HS-5 (cell line): ENCODE results near the gene SCGB2B2.
"Not testable (repeated sequence)": the region's sequence is repeated elsewhere in the genome, so short reads cannot be mapped to it uniquely, and the experiment has no call there.

Experiments
- DNase-seq: peaks from one replicate; pipeline ENCODE4 v3.0.0-alpha.2; 2012; ENCODE audit warnings: low read depth

Gene SCGB2B2

DNA sequence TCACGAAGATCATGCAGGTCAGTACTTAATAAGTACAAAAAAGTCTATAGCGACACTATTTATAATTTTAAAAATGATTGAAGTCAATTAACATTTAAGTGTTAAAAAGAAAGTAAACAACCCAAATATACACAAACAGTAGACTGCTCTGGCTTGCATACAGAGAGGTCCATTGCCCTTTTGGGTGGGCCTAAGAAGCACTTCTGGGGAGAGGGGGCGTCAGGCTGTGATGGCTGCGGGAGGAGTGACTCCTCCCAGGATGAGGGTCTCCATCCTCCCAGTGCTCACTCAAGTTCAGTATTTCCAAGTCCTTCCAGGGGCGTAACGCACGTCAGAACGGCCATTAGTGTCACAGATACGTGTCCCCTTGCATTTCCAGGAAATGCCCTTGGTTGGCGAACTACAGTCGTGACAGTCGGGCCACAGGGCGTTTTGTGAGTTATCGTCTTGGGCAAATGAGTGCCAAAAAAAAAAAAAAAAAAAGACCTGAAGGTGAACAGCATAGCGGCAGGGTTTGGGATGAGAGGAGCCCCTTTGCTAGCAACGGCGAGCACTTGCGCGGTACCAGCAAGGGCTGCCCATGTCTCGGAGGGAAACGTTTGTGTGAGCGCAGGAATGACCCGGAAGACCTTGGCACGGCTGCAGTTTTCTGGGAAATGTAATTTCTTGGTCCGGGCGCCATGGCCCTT is at the start of gene SCGB2B2:
Gene SCGB2B2, minus strand, starts transcription at position 463 of the 689 bp plus-strand sequence. CDS start 82,596 bp downstream, outside the sequence.
- peak; percentile 84 for DNase-seq

- DNase-seq = no peak
Observed at GRCh38 chr19:34725400-34725799, 48.4 kb upstream of the SCGB2B2 start.

DNA sequence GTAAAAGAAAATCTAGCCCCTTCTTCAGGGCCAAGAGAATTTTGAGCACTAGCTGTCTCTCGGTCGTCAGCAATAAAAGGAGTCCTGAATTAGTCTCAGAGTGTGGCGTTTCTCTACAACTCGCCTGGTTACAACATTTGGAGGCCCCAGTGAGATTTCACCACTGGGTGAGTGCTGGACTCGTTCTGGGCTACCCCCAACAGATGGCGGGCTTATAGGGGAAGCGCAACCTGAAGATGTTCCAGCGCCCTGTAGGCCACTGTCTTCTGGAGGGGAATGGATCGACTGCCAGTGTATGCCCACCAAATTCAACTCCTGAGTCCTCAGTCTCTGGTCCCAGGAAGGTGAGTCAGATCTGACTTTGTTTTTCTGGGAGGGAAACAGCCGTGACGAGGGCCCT is 45.4 kb upstream of the SCGB2B2 start:
- no peak for DNase-seq

GRCh38 chr19:34715357-34715756 is 38.4 kb upstream of the SCGB2B2 start:
- no peak for DNase-seq

GRCh38 chr19:34713262-34713637 is 36.3 kb upstream of the SCGB2B2 start:
- no peak for DNase-seq

GRCh38 chr19:34712395-34713261 is 35.7 kb upstream of the SCGB2B2 start:
- DNase-seq = peak; percentile 26

GRCh38 chr19:34711890-34712289 is 34.9 kb upstream of the SCGB2B2 start:
- no peak for DNase-seq

DNA sequence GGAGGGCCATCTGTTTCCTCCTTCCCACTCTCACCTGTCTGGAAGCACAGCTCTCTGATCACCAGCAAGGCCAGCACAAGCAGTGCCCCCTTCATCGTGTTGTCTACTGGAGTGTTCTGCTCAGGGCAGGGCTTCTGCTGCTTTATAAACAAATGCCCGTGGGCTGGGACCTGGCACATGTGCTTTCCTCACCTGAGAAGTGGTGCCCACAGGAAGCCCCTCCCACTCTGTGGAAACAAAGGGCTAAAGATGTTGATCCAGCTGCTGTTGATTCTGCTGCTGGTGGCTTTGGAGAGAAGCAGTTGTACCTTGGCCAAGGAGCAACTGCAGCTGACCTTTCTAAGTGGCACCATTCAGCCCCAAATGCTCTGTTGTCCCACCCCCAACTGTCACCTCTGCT is 30.7 kb upstream of the SCGB2B2 start:
- DNase-seq = no peak

DNA sequence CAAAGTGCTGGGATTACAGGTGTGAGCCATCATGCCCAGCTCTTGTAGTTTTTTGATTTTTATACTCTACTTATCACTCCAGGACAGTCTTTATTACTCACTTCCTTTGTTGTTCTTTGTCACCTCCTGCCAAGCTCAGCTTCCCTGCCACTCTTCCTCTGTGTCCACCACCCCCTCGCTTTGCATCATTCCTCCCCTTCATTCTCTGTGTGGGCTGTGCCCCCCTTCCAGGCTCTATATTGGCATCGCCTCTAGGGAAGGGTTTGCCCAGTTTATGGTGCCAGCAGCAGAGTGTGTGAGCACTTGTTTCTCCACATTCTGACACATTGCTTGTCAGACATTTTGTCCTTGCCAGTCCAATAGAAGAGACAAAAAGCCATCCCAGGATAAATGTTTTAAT is 15.6 kb upstream of the SCGB2B2 start:
- no peak for DNase-seq

GRCh38 chr19:34690372-34690771 is 13.4 kb upstream of the SCGB2B2 start:
- DNase-seq = no peak

- no peak for DNase-seq
Observed at GRCh38 chr19:34688592-34688991, 11.6 kb upstream of the SCGB2B2 start.

GRCh38 chr19:34687348-34687747 is 10.4 kb upstream of the SCGB2B2 start:
- DNase-seq = no peak

- DNase-seq = no peak
Observed at GRCh38 chr19:34686455-34686854, 9.5 kb upstream of the SCGB2B2 start.

DNA sequence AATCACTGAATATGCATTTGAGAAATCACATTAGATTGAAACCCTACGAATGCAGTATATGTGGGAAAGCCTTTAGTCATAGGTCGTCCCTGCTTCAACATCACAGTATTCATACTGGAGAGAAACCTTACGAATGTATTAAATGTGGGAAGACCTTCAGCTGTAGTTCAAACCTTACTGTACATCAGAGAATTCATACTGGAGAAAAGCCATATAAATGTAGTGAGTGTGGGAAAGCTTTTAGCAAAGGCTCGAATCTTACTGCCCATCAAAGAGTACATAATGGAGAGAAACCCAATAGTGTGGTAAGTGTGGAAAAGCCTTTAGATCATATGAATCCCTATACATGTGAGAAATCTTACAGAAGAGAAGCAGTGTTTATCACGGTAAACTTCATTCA is 8.3 kb upstream of the SCGB2B2 start:
- DNase-seq = not testable (repeated sequence)

GRCh38 chr19:34681478-34681877 is 4.5 kb upstream of the SCGB2B2 start:
- no peak for DNase-seq

- no peak for DNase-seq
Observed at GRCh38 chr19:34678421-34678820, 1.5 kb upstream of the SCGB2B2 start.

DNA sequence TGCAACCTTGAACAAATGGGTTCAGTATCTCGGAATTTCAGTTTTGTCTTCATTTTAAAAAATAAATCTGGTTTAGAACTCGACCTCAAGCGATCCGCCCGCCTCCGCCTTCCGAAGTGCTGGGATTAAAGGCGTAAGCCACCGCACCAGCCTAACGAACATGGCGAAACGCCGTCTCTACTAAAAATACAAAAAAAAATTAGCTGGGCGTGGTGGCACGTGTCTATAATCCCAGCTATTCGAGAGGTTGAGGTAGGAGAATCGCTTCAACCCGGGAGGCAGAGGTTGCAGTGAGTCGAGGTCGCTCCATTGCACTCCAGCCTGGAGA is 1.1 kb upstream of the SCGB2B2 start:
- no peak for DNase-seq

DNA sequence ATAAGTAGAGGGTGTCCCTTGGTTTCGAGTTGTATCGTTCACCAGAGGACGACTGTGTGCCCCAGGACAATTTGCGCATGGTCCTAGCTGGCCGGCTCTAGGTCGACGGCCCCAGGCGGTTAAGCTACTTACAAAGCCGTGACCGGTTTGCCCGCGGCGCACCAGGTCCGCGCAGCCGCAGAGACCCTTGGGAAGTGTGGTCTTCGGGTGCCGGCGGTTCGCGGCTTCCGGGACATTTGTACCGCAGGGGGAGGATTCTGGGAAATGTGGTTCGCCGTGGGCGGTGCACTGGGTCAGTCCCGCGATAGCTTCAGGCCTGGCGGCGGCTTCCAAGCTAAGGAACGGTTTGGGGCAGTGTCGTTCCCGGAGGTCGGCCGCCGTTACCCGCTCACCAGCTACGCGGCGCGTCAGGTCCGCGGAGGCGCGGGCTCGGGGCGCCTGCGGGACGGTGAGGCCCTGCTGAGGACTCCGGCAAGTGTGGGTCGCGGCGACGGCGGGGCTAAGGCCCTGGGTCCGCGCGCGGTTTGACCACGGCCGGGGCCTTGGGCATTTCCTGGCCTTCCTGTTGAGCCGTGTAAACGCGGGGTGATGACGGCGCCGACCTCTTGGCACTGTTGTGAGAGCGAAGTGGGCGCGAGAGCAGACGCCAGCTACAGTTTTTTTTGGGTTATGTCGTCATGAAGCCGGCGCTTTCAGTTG is 576 bp upstream of the SCGB2B2 start, which contains the start of gene ZNF302:
Gene ZNF302, plus strand, starts transcription at position 293 of the 699 bp plus-strand sequence. CDS start 1,127 bp downstream, outside the sequence.
- DNase-seq = peak; percentile 86

- DNase-seq = no peak
Observed at GRCh38 chr19:34675919-34676318, 1.0 kb downstream of the SCGB2B2 start.

- DNase-seq = no peak
Observed at GRCh38 chr19:34675250-34675649, 1.7 kb downstream of the SCGB2B2 start.

DNA sequence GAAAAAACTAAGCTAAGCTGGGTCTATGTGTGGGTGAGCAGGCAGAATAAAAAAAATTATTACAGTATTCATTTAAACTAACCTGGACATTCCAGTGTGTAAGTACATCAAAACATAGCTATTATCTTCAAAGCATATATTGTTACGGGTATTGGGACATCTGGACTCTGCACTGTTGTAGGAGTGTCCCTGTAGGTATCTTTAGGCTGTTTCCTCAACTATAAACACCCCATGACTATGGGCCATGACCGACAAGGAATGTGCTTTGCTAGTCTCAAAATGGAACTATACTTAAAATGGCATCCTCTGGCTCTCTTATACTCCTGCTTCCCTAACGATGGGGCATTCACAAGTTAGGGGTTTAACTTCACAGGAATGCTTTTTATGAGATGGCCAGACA is 3.4 kb downstream of the SCGB2B2 start:
- DNase-seq = no peak

DNA sequence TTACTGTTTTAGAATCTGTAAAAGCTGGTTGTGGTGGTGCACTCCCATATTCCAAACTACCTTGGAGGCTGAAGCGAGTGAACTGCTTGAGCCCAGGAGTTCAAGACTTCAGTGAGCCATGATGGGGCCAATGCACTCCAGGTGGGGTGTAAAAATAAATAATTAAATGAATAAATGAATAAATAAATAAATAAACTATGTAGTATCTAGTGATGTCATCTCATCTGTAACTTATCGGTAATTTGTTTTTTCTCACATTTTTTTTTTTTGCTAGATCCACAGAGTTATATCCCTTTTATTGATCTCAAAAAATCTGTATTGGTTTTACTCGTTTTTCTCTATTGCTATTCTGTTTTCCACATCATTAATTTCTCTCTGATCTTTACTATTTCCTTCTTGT is 5.0 kb downstream of the SCGB2B2 start:
- no peak for DNase-seq

DNA sequence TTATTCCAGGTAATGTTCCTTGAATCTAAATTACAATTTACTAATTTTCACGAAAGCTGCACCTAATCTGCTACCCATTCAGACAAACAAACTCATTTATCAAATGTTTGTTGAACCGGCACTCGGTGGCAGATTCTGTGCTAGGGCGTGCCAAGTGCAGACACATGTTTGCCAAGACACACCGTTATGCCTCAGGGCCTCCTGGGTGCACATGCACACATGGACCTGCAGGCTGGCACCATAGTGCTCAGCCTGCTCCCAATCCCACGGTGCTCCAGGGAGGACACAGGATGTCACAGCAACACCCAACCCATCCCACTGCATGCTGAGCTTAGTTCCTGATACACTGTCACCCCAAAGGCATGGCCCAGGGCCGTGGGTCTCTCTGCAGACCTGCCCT is 7.7 kb downstream of the SCGB2B2 start:
- DNase-seq = no peak
